Measurements from ENCODE around the gene CELF2.

DNA sequence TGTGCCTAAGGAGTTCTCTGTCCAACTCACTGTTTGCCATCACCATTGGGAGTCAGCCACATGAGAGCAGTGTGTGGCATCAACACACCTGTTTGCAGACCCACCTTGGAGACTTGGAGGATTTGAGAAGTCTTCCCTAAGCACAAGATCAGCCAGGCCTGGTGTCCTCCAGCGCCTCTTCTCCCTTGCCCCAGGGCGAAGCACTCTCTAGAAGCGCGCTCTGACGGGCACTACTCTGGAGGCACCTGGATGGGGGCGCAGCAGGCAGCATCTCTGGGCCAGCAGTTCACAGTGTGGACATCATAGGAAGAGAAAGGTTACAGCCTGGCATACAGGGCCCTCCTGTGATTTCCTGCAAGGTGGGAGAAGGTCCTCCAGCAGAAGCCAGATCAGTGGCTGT, 289.3 kb downstream of the CELF2 start:
- TF ChIP-seq, protein P1, sequence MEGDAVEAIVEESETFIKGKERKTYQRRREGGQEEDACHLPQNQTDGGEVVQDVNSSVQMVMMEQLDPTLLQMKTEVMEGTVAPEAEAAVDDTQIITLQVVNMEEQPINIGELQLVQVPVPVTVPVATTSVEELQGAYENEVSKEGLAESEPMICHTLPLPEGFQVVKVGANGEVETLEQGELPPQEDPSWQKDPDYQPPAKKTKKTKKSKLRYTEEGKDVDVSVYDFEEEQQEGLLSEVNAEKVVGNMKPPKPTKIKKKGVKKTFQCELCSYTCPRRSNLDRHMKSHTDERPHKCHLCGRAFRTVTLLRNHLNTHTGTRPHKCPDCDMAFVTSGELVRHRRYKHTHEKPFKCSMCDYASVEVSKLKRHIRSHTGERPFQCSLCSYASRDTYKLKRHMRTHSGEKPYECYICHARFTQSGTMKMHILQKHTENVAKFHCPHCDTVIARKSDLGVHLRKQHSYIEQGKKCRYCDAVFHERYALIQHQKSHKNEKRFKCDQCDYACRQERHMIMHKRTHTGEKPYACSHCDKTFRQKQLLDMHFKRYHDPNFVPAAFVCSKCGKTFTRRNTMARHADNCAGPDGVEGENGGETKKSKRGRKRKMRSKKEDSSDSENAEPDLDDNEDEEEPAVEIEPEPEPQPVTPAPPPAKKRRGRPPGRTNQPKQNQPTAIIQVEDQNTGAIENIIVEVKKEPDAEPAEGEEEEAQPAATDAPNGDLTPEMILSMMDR (IDR thresholded peaks at IDR 0.05 in 4 of 5, conservative IDR thresholded peaks at IDR 0.05 in 1 of 5): no peak
- no peak for TF ChIP-seq POLR2A (IDR thresholded peaks at IDR 0.05)
